K562 (cell line): ENCODE results near the gene TMEM86B. TPM values are rescaled to one million over a fixed set of nuclear protein-coding genes. Genes with fewer than 3 reads are reported as not detected.

Experiments
- ATAC-seq: fragments of 200-7000 bp; cut with Tn5 transposase; 3 replicates; pipeline ENCODE4 v1.9.1; 2020; ENCODE audit warnings: moderate library complexity
- BruUV-seq: library from RNA; stranded (reverse); fragments of 400-500 nt; replicated peaks from 2 replicates; lab custom pipeline; 2021; lab: Mats Ljungman, UMichigan
- CTCF ChIA-PET: fragments of 300-600 bp; formaldehyde crosslinking; extraction: SDS; loops from one replicate; lab custom pipeline; 2021; ENCODE audit warnings: low intra/inter-chr PET ratio; lab: Yijun Ruan, JAX
- POLR2A ChIA-PET: fragments of 300-600, 350-650 bp; sonication (Branson Sonifier 250); formaldehyde crosslinking; extraction: SDS; loops from one replicate; lab custom pipeline; 2021; ENCODE audit warnings: antibody characterized with exemption, inconsistent platforms; lab: Yijun Ruan, JAX
- DNase-seq, 4 experiments: peaks; one replicate each; pipeline versions ENCODE4 v3.0.0 to v3.0.0-alpha.2; 2011 to 2018; ENCODE audit warnings: low spot score in 3 of 4, mixed read lengths in 3 of 4; ENCODE audit errors: extremely low read depth in 1 of 4
- FAIRE-seq: peaks from 2 replicates; lab custom pipeline; 2011; peaks lifted over from hg19 to GRCh38; lab: Jason Lieb, UNC
- H2AFZ ChIP-seq: 2 replicates; pipeline ENCODE4 v1.6.0; 2011; ENCODE audit warnings: low read depth, low read length, control low read depth, inconsistent platforms
- H3K27ac ChIP-seq: fragments of 200-600 bp; 3 replicates; pipeline ENCODE4 v1.8.0; 2011; ENCODE audit warnings: low read depth, mild to moderate bottlenecking, control low read depth, inconsistent platforms, low read length, moderate library complexity, mixed read lengths; ENCODE audit errors: extremely low read depth
- H3K27me3 ChIP-seq, 2 experiments: fragments of 300-600 bp in 1 of 2; 2 replicates in 1 of 2; 3 replicates in 1 of 2; pipeline versions ENCODE4 v1.6.0 to v1.8.0; 2011; ENCODE audit warnings: inconsistent platforms in 2 of 2, low read length in 2 of 2, mild to moderate bottlenecking in 1 of 2, mixed read lengths in 1 of 2, moderate library complexity in 1 of 2; ENCODE audit not compliant: control insufficient read depth in 2 of 2, insufficient read depth in 2 of 2
- H3K36me3 ChIP-seq: fragments of 300-600 bp; 3 replicates; pipeline ENCODE4 v1.8.0; 2011; ENCODE audit warnings: mild to moderate bottlenecking, low read length, inconsistent platforms; ENCODE audit not compliant: control insufficient read depth, insufficient read depth
- H3K4me1 ChIP-seq, 2 experiments: fragments of 200-600 bp in 1 of 2; replicated peaks in 1 of 2; 2 replicates in 1 of 2; 3 replicates in 1 of 2; pipeline versions ENCODE4 v1.5.1 to v1.8.0; 2011; ENCODE audit warnings: inconsistent platforms in 2 of 2, low read length in 2 of 2, mild to moderate bottlenecking in 1 of 2, mixed read lengths in 1 of 2, moderate library complexity in 1 of 2; ENCODE audit not compliant: control insufficient read depth in 2 of 2, insufficient read depth in 2 of 2
- H3K4me2 ChIP-seq: 2 replicates; pipeline ENCODE4 v1.6.1; 2011; ENCODE audit warnings: low read length, control low read depth, inconsistent platforms, mixed read lengths; ENCODE audit not compliant: insufficient read depth
- H3K4me3 ChIP-seq: fragments of 200-600 bp; sonication (generic), shearing (Covaris generic); 2 replicates; pipeline ENCODE4 v1.5.1; 2016; ENCODE audit warnings: control low read depth, inconsistent platforms
- H3K79me2 ChIP-seq: fragments of 200-600 bp; 3 replicates; pipeline ENCODE4 v1.8.0; 2011; ENCODE audit warnings: low read length, inconsistent platforms; ENCODE audit not compliant: control insufficient read depth, insufficient read depth
- H3K9ac ChIP-seq, 2 experiments: 2 replicates each; pipeline versions ENCODE4 v1.6.0 to v1.6.1; 2011; ENCODE audit warnings: low read depth in 2 of 2, low read length in 2 of 2, control low read depth in 1 of 2, inconsistent platforms in 1 of 2, mild to moderate bottlenecking in 1 of 2, mixed read lengths in 1 of 2; ENCODE audit not compliant: insufficient read depth in 1 of 2
- H3K9me1 ChIP-seq: one replicate; pipeline ENCODE4 v1.6.0; 2011; ENCODE audit warnings: inconsistent platforms, mild to moderate bottlenecking, low read length, moderate library complexity; ENCODE audit not compliant: control insufficient read depth, insufficient read depth
- H3K9me3 ChIP-seq: replicated peaks from 2 replicates; pipeline ENCODE4 v1.5.1; 2011; ENCODE audit warnings: low read depth, low read length, inconsistent platforms; ENCODE audit not compliant: control insufficient read depth, insufficient read depth
- H4K20me1 ChIP-seq: replicated peaks from 2 replicates; pipeline ENCODE4 v1.6.1; 2011; ENCODE audit warnings: low read length, inconsistent platforms, mixed read lengths; ENCODE audit not compliant: control insufficient read depth, insufficient read depth
- CBX5 ChIP-seq: IDR thresholded peaks from 2 replicates; pipeline ENCODE4 v1.6.1; 2014; ENCODE audit warnings: low read depth, borderline replicate concordance
- GTF2A2 ChIP-seq: IDR thresholded peaks from 2 replicates; pipeline ENCODE4 v1.6.1; 2016; ENCODE audit warnings: mild to moderate bottlenecking, missing genetic modification characterization, missing compliant biosample characterization
- POLR2G ChIP-seq: fragments of 200-400 bp; formaldehyde crosslinking; IDR thresholded peaks from 2 replicates; pipeline ENCODE4 v1.6.1; 2017; ENCODE audit warnings: low read depth, mild to moderate bottlenecking, antibody characterized with exemption, low read length, moderate library complexity
- RBFOX2 ChIP-seq: fragments of 200-400 bp; formaldehyde crosslinking; IDR thresholded peaks from 2 replicates; pipeline ENCODE4 v1.6.1; 2017; ENCODE audit warnings: low read depth, mild to moderate bottlenecking, low read length, moderate library complexity
- ZNF212 ChIP-seq: fragments of 450-650 bp; formaldehyde crosslinking; IDR thresholded peaks from 2 replicates; pipeline ENCODE4 v1.4.0; 2020; ENCODE audit warnings: mild to moderate bottlenecking
- WGBS: fragments of 100-300 bp; shearing (Covaris generic); methylation state at CpG from one replicate; pipeline ENCODE4 v1.1.6; 2016; ENCODE audit warnings: low coverage, mixed read lengths; ENCODE audit not compliant: insufficient coverage; ENCODE audit errors: missing lambda C conversion rate; 5-methylcytosine and 5-hydroxymethylcytosine counted together
- in situ Hi-C: fragments of 300-500 bp; cut with MboI; formaldehyde crosslinking; loops from 4 replicates; pipeline ENCODE4 v1.15.0; 2018; ENCODE audit warnings: inconsistent platforms, mixed read lengths
- intact Hi-C: fragments of 100-400 bp; cut with micrococcal nuclease; formaldehyde crosslinking; loops from 2 replicates; pipeline ENCODE4 v1.14.2; 2022
- polyA plus RNA-seq, 8 experiments: library from polyadenylated mRNA; depleted of rRNA in 4 of 8; stranded (reverse) in 5 of 8; unstranded in 3 of 8; fragments of >200 nt; fragmentation: Nextera tagmentation in 2 of 8; fragmentation: Illumina TruSeq in 1 of 8; extraction: Ambion mirVana in 2 of 8; extraction: Trizol in 1 of 8; gene quantifications; 2 replicates each; pipeline versions ENCODE4 v1.2.1 to v1.2.3, GENCODE V29; 2011 to 2014; ENCODE audit warnings: inconsistent platforms in 1 of 8, missing spikeins in 1 of 8
- total RNA-seq, 7 experiments: library from RNA; depleted of rRNA in 6 of 7; stranded (reverse); fragments of >200 nt in 6 of 7; fragmentation: Illumina TruSeq in 2 of 7; extraction: Trizol in 2 of 7; gene quantifications; 2 replicates each; pipeline versions ENCODE4 v1.2.1 to v1.2.3, GENCODE V29; 2011 to 2021; ENCODE audit warnings: low replicate concordance in 1 of 7

TMEM86B gene
- total and polyA plus RNA-seq, 9 of the 15 experiments (the other 6 are each of a cell fraction or from before 2014, with no cell fraction given): 0.28 to 7.9 (median 2.1) TPM

DNA sequence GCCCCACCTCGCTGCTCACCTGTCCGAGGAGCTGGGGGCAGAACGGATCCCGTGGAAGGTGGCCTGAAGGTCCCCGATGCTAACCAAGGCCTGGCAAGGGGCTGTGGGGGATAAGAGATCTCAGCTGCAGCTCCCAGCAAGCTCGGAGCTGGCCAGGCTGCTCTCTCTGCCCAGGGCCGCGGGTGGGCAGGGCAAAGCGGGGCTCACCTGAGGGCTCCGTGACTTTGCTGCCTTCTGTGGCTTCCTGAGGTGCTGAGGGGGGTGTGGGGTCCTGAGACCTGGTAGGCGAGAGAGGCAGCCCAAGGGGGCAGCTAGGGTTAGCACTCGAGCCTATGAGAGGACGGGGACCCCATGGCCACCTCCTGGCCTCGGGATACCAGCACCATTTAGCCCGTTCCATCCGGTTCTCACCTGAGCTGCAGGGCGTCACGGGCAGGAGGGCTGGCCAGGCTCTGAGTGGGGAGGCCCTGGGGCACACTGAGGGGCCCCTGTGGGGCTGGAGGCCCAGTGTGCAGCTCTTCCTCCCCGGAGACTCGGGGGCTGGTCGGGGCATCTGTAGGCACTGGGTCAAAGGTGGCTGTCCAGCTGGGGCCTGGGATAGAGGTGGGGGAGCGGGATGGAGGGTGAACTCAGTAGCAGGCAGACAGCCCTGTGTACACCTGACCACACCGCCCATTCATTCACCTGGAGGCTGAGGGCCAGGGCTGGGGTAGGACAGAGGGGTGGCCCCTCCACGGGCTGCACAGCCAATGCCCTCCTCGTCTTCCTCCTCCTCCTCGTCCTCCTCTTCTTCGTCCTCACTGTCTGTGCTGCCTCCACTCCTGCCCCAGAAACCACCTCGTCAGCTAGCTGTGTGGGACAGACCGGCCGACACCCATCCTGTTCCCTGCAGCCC is 3.1 kb upstream of the TMEM86B start:
- BruUV-seq: no TSS peak
- no peaks in the 10 kb centered on the region for H3K79me2 ChIP-seq
- no peak overlapping the region for H3K27ac ChIP-seq
- H3K4me3 ChIP-seq: no peak overlapping the region
- H3K27me3 ChIP-seq: no peaks in the 10 kb centered on the region
- no peak for TF ChIP-seq CBX5
- peak; percentile 49 for TF ChIP-seq POLR2G
- no peaks in the 10 kb centered on the region for H4K20me1 ChIP-seq
- no peaks in the 10 kb centered on the region for H3K9me3 ChIP-seq
- no peak overlapping the region for H2AFZ ChIP-seq
- peaks cover 0 to 43% of the 10 kb centered on the region in 2 experiments; a peak in 1 of 5 replicates for H3K4me1 ChIP-seq
- H3K9ac ChIP-seq: peak overlapping the region in 1 of 2 experiments; percentile 15; a peak in 1 of 4 replicates
- in situ Hi-C loops (no loop called here), intact Hi-C loops (no loop called here)
- no peak overlapping the region for H3K4me2 ChIP-seq
- ATAC-seq (no peak), DNase-seq (no peak), FAIRE-seq (no peak)
- H3K9me1 ChIP-seq: peaks cover 3% of the 10 kb centered on the region
- ChIA-PET POLR2A (interaction anchor here (0.6 to 1.1 kb wide), 4 partner anchors 8 to 63 kb away, joined by 3 read pairs; no protein-coding TSS in a partner anchor), CTCF (no interaction called here)
- 93% methylated on average over 26 of the region's 30 CpGs for WGBS
- H3K36me3 ChIP-seq: peaks cover 94% of the 10 kb centered on the region

DNA sequence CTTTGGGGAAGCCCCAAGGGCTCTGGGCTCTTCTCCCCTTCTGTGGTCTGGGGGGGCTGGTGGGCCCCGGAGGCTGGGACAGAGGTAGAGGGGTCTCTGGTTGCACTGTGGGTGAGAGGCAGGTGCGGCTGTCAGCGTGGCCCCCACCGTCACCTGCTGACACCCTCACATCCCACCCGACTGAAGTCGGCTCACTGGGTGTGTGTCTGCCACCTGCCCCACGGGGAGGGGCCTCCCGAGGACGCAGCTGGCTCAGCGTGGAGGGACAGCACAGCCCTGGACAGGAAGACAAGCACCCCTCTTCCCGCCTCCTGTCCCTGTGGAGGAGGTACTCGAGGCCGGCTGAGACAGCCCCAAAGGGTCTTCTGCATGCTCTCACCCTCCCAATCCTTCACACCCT is 2.2 kb upstream of the TMEM86B start:
- Histone ChIP-seq H4K20me1 (no peaks in the 10 kb centered on the region), H2AFZ (no peak overlapping the region), H3K4me1 (peaks cover 0 to 43% of the 10 kb centered on the region in 2 experiments; a peak in 1 of 5 replicates), H3K9ac (no peak overlapping the region), H3K27me3 (no peaks in the 10 kb centered on the region)
- in situ Hi-C loops: no loop called here
- CTCF ChIA-PET: no interaction called here
- no TSS peak for BruUV-seq
- ATAC-seq: no peak
- intact Hi-C loops: no loop called here
- no peak for DNase-seq
- TF ChIP-seq GTF2A2 (tag): no peak
- TF ChIP-seq POLR2G: peak; percentile 32; the same call in 1 of the 2 replicates
- TF ChIP-seq ZNF212 (CRISPR knock-in tag): no peak
- TF ChIP-seq RBFOX2: 0 out of 2 replicates have a peak, but pooled peaks have one; percentile 38
- TF ChIP-seq, all 486 proteins: peak for 2
- Histone ChIP-seq H3K36me3 (peaks cover 94% of the 10 kb centered on the region), H3K4me2 (no peak overlapping the region), H3K27ac (no peak overlapping the region), H3K4me3 (no peak overlapping the region), H3K79me2 (no peaks in the 10 kb centered on the region), H3K9me1 (peaks cover 3% of the 10 kb centered on the region), H3K9me3 (no peaks in the 10 kb centered on the region)
- POLR2A ChIA-PET: interaction anchor here (1.1 kb wide), 1 partner anchor 13 kb away, joined by 3 read pairs; no protein-coding TSS in a partner anchor
- 94% methylated on average over 5 of the region's 13 CpGs for WGBS
- FAIRE-seq: no peak
